A549 (cell line): Measurements from ENCODE around the gene B3GALNT2. TPM values are rescaled to one million over a fixed set of nuclear protein-coding genes. Genes with fewer than 3 reads are reported as not detected.

Experiments
- ATAC-seq, 2 experiments: fragments of 200-7000 bp in 1 of 2; fragments of >200 bp in 1 of 2; cut with Nextera tagmentation in 1 of 2; cut with Tn5 transposase in 1 of 2; 3 replicates each; pipeline versions ENCODE4 v1.8.0 to v1.9.1; 2018 to 2020; ENCODE audit warnings: mild to moderate bottlenecking in 1 of 2, moderate library complexity in 1 of 2
- CTCF ChIA-PET: fragments of 300-600 bp; sonication (Branson Sonifier 250); formaldehyde crosslinking; extraction: SDS; loops from one replicate; lab custom pipeline; 2021; ENCODE audit warnings: antibody characterized with exemption, inconsistent platforms; lab: Yijun Ruan, JAX
- POLR2A ChIA-PET: fragments of 350-600 bp; formaldehyde crosslinking; extraction: SDS; loops from one replicate; lab custom pipeline; 2021; ENCODE audit warnings: antibody characterized with exemption, inconsistent platforms; lab: Yijun Ruan, JAX
- DNase-seq, 2 experiments: peaks; one replicate each; pipeline versions ENCODE4 v3.0.0 to v3.0.0-alpha.2; 2011 to 2016; ENCODE audit warnings: low read depth in 1 of 2, low spot score in 1 of 2
- FAIRE-seq: peaks from 2 replicates; lab custom pipeline; 2011; peaks lifted over from hg19 to GRCh38; lab: Jason Lieb, UNC
- H3K27ac ChIP-seq, 2 experiments: fragments of >200 bp; sonication (Bioruptor Twin); formaldehyde crosslinking; 3 replicates each; pipeline ENCODE4 v1.5.1; 2016 to 2017
- H3K4me1 ChIP-seq: fragments of >200 bp; sonication (Bioruptor Twin); formaldehyde crosslinking; 3 replicates; pipeline ENCODE4 v1.6.1; 2016
- H3K4me2 ChIP-seq: fragments of >200 bp; sonication (Bioruptor Twin); formaldehyde crosslinking; 3 replicates; pipeline ENCODE4 v1.6.1; 2016
- H3K4me3 ChIP-seq: fragments of >200 bp; sonication (Bioruptor Twin); formaldehyde crosslinking; 3 replicates; pipeline ENCODE4 v1.5.1; 2016
- H3K9me3 ChIP-seq: fragments of >200 bp; sonication (Bioruptor Twin); formaldehyde crosslinking; 3 replicates; pipeline ENCODE4 v1.6.1; 2016
- CTCF ChIP-seq: fragments of >200 bp; sonication (Bioruptor Twin); formaldehyde crosslinking; IDR thresholded peaks from 3 replicates; pipeline ENCODE4 v1.5.1; 2016
- FOSB ChIP-seq: fragments of 250-450 bp; sonication (Bioruptor Pico); IDR thresholded peaks from 2 replicates; pipeline ENCODE4 v1.5.0; 2020; ENCODE audit warnings: mild to moderate bottlenecking, moderate library complexity
- FOXS1 ChIP-seq: fragments of 250-450 bp; sonication (Bioruptor Pico); IDR thresholded peaks from 2 replicates; pipeline ENCODE4 v1.5.0; 2020; ENCODE audit warnings: mild to moderate bottlenecking, moderate library complexity
- HES2 ChIP-seq: fragments of >200 bp; sonication (Bioruptor Twin); formaldehyde crosslinking; IDR thresholded peaks from 2 replicates; pipeline ENCODE4 v1.6.1; 2016
- HMGXB4 ChIP-seq: fragments of 250-450 bp; sonication (Bioruptor Pico); IDR thresholded peaks from 2 replicates; pipeline ENCODE4 v1.5.0; 2021; ENCODE audit warnings: mild to moderate bottlenecking, moderate library complexity, borderline replicate concordance
- HOXB5 ChIP-seq: fragments of 250-450 bp; sonication (Bioruptor Pico); IDR thresholded peaks from 2 replicates; pipeline ENCODE4 v1.5.0; 2020; ENCODE audit warnings: mild to moderate bottlenecking, moderate library complexity
- JUN ChIP-seq, 2 experiments: fragments of >200 bp; sonication (Bioruptor Twin); formaldehyde crosslinking; IDR thresholded peaks; 2 replicates in 1 of 2; 3 replicates in 1 of 2; pipeline ENCODE4 v1.6.1; 2016 to 2017
- MAFK ChIP-seq: fragments of 450-650 bp; IDR thresholded peaks from 2 replicates; pipeline ENCODE4 v1.6.1; 2014; ENCODE audit not compliant: partially characterized antibody
- MYC ChIP-seq: IDR thresholded peaks from 2 replicates; pipeline ENCODE4 v1.6.1; 2012; ENCODE audit warnings: mild to moderate bottlenecking, inconsistent platforms, low read length, improper control_type of control experiment, borderline replicate concordance
- PBX3 ChIP-seq: IDR thresholded peaks from 2 replicates; pipeline ENCODE4 v1.6.1; 2012
- RAD21 ChIP-seq, 2 experiments: fragments of >200 bp in 1 of 2; sonication (Bioruptor Twin) in 1 of 2; formaldehyde crosslinking in 1 of 2; IDR thresholded peaks in 1 of 2; conservative IDR thresholded peaks in 1 of 2; 2 replicates in 1 of 2; 3 replicates in 1 of 2; pipeline ENCODE4 v1.6.1; 2012 to 2018; ENCODE audit warnings: inconsistent platforms in 1 of 2
- REST ChIP-seq: fragments of 200-600 bp; sonication (generic); IDR thresholded peaks from 2 replicates; pipeline ENCODE4 v1.6.1; 2016; ENCODE audit warnings: antibody characterized with exemption, mild to moderate bottlenecking, moderate library complexity
- TFCP2L1 ChIP-seq: fragments of 250-450 bp; sonication (Bioruptor Pico); IDR thresholded peaks from 2 replicates; pipeline ENCODE4 v1.5.0; 2021; ENCODE audit warnings: mild to moderate bottlenecking
- USF2 ChIP-seq: fragments of 450-650 bp; IDR thresholded peaks from 2 replicates; pipeline ENCODE4 v1.6.1; 2014; ENCODE audit warnings: antibody characterized with exemption
- ZC3H11A ChIP-seq: fragments of 450-650 bp; IDR thresholded peaks from 2 replicates; pipeline ENCODE4 v1.6.1; 2014; ENCODE audit warnings: antibody characterized with exemption, mild to moderate bottlenecking
- ZFP36 ChIP-seq: fragments of 450-650 bp; IDR thresholded peaks from 2 replicates; pipeline ENCODE4 v1.6.1; 2014; ENCODE audit warnings: borderline replicate concordance; ENCODE audit not compliant: partially characterized antibody
- ZSCAN20 ChIP-seq: fragments of 250-450 bp; sonication (Bioruptor Pico); IDR thresholded peaks from 2 replicates; pipeline ENCODE4 v1.8.0; 2022; ENCODE audit warnings: mild to moderate bottlenecking, moderate library complexity
- WGBS: methylation state at CpG from one replicate; pipeline ENCODE4 v1.1.6; 2017; ENCODE audit errors: missing lambda C conversion rate; 5-methylcytosine and 5-hydroxymethylcytosine counted together
- polyA plus RNA-seq, 4 experiments: library from polyadenylated mRNA; depleted of rRNA in 3 of 4; stranded (reverse); fragments of >200 nt; fragmentation: RNase III in 1 of 4; extraction: RNeasy Plus Mini Kit Qiagen cat#74134 plus additional on column Dnase treatment in 1 of 4; gene quantifications; 2 replicates in 3 of 4; 3 replicates in 1 of 4; pipeline ENCODE4 v1.2.3, GENCODE V29; 2011 to 2017
- TF ChIP-seq, protein P1 (sequence below): fragments of 250-450 bp; sonication (Bioruptor Pico); IDR thresholded peaks from 2 replicates; pipeline ENCODE4 v1.5.0; 2020; ENCODE audit warnings: low read depth, mild to moderate bottlenecking, moderate library complexity

The B3GALNT2 gene
- polyA plus RNA-seq, 2 of the 4 experiments (the other 2 are of a cell fraction): 17.3 to 39.6 TPM

- WGBS: 95% methylated on average over 5 of the region's 5 CpGs
- H3K27ac ChIP-seq: no peak overlapping the region
- FAIRE-seq (no peak), ATAC-seq (no peak), DNase-seq (no peak)
- no peak overlapping the region for H3K4me3 ChIP-seq
- CTCF ChIA-PET: interaction anchor here (1.2 kb wide), 1 partner anchor 22 kb away, joined by 5 read pairs; the partner anchor contains the start of gene B3GALNT2
- H3K4me2 ChIP-seq: no peak overlapping the region
- H3K4me1 ChIP-seq: no peaks in the 10 kb centered on the region
- TF ChIP-seq JUN (IDR thresholded peaks at IDR 0.05): no peak
- POLR2A ChIA-PET: no interaction called here
- peaks cover 11% of the 10 kb centered on the region; the same call in 1 of the 3 replicates for H3K9me3 ChIP-seq
Measured at GRCh38 chr1:235483090-235483489, 21.2 kb downstream of the B3GALNT2 start.

DNA sequence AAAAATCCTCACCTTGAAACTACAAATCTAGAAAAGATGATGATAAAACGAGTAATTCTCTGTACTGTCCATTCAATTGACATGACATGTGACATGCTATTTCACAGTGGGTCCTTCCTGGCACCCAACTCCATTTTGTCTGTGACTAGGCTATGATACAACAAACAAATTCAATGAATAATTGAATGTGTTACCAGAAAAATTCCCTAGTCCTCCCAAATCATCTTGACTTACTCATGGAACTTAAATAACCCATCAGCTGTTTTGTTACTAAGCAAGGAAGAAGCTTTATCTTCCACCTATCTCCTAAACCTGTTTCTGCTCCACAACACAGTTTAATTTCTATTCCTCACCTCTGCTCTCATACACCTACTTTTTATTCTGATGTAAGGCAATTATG, 30.4 kb downstream of the B3GALNT2 start:
- DNase-seq: no peak
- Histone ChIP-seq H3K4me1 (no peaks in the 10 kb centered on the region), H3K9me3 (no peaks in the 10 kb centered on the region), H3K27ac (no peak overlapping the region), H3K4me2 (no peak overlapping the region), H3K4me3 (no peak overlapping the region)
- CTCF ChIA-PET: interaction anchor here (0.6 kb wide), 1 partner anchor 106 kb away, joined by 3 read pairs; no protein-coding TSS in a partner anchor
- WGBS: 82% methylated on average over 1 of the region's 1 CpG
- POLR2A ChIA-PET: interaction anchor here (1.3 kb wide), 1 partner anchor 31 kb away, joined by 4 read pairs; the partner anchor contains the start of gene B3GALNT2
- FAIRE-seq: peak; percentile 7
- ATAC-seq: no peak
- TF ChIP-seq HES2 (no peak), TFCP2L1 (CRISPR knock-in tag) (no peak), JUN (IDR thresholded peaks at IDR 0.05) (no peak), FOSB (CRISPR knock-in tag) (no peak), ZC3H11A (no peak), FOXS1 (CRISPR knock-in tag) (no peak), MYC (no peak), MAFK (no peak), REST (no peak), CTCF (no peak), PBX3 (no peak), ZSCAN20 (CRISPR knock-in tag) (no peak), ZFP36 (no peak), HOXB5 (CRISPR knock-in tag) (no peak), USF2 (no peak), RAD21 (conservative IDR thresholded peaks at IDR 0.05 in 1 of 2, IDR thresholded peaks at IDR 0.05 in 1 of 2) (no peak), HMGXB4 (no peak)
- TF ChIP-seq, protein P1, sequence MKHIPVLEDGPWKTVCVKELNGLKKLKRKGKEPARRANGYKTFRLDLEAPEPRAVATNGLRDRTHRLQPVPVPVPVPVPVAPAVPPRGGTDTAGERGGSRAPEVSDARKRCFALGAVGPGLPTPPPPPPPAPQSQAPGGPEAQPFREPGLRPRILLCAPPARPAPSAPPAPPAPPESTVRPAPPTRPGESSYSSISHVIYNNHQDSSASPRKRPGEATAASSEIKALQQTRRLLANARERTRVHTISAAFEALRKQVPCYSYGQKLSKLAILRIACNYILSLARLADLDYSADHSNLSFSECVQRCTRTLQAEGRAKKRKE (CRISPR knock-in tag): no peak
